Islet precursor cell (in vitro differentiated cells): ENCODE results near the gene ROR2.
A peak's percentile ranks its signal among the peaks of the same experiment; 100 is the strongest.

Experiments used
- DNase-seq: peaks from one replicate; pipeline ENCODE4 v3.0.0-alpha.2; 2018

Gene ROR2

DNA sequence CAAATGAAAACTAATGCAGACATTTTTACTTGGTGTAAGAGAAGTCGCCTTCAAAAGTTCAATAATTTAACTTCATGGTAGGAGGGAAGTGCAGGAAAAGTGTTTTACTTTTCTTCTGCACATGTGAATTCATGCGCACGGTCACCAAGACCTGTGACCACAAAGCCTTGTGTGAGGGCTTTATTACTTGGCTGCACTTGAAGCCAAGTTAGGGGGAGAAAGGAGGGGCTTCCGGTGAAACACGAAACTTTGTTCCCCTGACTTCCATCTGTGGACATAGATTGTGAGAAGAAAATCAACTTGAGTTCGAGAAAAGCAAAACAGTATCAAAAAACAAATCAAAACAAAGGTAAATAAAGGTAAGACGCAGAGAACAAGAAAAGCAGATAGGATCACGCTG, 239.9 kb downstream of the ROR2 start:
- DNase-seq = peak; percentile 12

- DNase-seq = no peak
Measured at GRCh38 chr9:91705386-91705785, 244.6 kb downstream of the ROR2 start.

- no peak for DNase-seq
Measured at GRCh38 chr9:91700475-91700874, 249.6 kb downstream of the ROR2 start.

DNA sequence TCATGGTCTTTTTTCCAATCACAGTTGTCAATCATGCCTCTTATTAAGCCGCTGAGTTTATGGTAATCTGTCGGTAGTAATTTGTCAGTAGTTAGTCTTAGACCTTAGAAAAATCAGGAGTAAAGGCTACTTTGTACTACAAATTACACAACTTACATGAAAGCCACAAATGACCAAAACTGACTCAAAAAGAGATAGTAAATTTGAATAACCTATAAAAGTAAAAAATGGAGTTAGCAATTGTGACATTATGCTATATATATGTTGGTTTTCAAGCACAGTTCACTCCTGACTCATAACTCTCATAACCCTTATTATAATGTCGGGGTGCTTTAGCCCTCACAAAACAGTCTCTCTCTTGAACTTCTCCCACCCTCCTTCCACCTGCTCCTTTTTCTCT, 251.8 kb downstream of the ROR2 start:
- no peak for DNase-seq

DNA sequence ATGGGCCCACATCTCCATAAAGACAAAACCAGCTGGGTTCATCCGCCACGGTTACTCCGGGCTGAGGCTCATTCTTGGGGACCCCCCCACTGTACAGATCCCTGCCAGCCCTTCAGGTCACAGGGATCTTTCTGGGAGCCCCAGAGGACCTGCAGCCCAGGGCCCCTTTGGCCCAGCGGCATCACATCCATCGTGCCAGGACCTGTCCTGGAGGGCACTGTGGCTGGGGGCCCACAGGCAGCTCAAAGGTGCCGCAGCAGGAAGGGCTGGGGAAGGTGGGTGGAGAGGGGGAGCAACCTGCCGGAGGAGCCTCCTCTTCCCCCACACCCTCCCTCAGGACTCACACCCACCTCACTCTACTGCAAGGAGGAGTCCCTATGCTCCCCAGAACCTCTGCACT, 252.8 kb downstream of the ROR2 start:
- no peak for DNase-seq

DNA sequence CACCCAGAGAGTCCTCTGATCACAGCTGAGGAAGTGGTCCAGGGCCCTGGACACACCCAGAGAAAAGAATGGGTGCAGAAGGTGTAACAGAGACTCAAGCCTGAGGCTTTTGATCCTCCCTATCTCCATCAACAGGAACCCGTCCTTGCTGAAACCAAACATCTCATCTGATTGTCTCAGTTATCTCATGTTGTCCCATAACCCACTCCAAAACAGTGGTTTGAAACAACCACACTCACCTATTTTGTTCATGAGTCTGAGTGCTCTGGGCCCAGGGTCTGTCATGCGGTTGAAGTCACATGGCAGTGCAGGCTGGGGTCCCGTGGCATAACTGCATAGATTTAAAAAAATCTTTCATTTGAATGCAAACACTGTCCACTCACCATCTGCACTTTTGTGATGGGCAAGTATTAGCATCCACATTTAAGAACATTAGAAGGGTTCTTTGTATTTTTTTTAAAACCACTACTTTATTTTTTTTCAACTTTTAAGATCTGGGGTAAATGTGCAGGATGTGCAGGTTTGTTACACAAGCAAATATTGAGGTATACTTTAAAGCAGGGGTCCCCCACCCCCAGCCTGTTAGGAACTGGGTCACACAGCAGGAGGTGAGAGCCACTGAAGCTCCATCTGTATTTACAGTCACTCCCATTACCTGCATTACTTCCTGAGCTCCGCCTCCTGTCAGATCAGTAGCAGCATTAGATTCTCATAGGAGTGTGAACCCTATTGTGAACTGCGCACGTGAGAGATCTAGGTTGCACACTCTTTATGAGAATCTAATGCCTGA, 255.8 kb downstream of the ROR2 start:
- no peak for DNase-seq

DNA sequence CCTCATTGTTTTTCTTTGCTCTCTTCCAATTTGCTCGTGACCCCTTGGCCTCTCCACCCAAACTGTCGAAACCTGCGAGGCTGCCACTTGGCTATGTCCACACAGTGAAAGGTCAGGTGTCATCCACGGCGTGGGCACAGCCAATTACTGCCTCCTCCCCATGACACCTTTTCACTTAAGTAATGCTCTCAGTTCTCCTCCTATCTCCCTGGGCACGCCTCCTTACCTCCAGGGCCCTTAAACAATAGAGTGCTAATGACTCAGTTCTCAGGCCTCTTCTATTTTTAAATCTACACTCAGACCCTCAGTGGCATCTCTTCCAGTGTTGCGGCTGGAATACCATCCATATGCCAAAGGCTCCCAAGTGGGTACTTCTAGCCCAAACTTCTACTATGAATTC, 256.8 kb downstream of the ROR2 start:
- no peak for DNase-seq

- no peak for DNase-seq
Measured at GRCh38 chr9:91690540-91691249, 259.3 kb downstream of the ROR2 start.

DNA sequence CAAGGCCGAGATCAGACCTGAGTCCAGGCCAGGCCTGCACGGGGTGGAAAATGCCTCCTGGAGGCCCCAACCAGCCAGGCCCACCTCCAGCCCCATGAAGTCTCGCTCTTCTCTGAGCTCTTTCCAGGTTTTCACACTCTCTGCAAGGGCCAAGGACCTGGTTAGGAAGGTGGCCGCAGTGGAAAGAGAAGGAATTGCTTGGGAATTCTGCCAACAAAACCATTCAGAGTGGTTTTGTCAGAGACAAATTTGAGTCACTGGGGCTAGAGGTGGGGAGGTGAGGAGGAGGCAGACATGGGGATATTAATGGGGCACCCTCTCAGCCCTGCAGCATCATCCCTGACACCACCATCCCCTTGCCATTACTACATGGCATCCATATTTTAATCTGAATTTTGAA, 261.0 kb downstream of the ROR2 start:
- DNase-seq = no peak

GRCh38 chr9:91683269-91683668, 266.8 kb downstream of the ROR2 start:
- DNase-seq = no peak

DNA sequence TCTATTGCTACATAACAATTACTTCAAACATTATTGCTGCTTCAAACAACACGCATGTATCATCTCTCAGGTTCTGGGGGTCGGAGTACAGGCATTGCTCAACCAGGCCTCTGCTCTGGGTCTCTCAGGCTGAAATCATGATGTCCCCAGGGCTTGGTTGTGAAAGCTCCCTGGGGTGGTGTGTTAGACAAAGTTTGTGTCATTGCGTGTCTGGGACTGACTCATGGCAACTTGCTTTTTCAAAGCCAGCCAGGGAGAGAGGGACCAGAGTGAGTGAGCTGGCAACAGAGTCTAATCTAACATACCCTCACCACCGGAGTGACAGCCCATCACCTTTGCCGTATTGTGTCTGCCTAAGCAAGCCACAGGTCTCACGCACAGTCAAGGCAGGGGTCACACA, 267.2 kb downstream of the ROR2 start:
- DNase-seq = peak; percentile 85

- peak; percentile 90 for DNase-seq
Measured at GRCh38 chr9:91681461-91682305, 268.3 kb downstream of the ROR2 start.

DNA sequence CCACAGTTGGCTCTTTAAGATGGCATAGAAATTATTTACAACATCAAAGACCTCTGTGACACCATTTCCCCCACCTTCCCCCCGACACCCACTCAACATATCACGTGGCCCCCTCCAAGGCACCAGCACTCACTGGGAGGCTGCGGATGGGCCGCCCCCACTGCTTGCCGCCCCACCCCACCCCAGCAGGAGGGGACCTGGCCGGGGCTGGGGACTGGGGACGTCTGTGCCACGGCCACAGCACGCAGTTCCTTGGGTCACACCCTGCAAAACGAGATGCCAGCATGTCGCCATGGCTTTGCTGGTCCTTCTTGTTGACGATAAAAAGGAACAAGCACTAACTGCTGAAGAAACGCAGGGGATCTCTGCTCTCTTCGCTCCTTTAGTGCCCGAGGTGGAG, 269.0 kb downstream of the ROR2 start:
- no peak for DNase-seq

DNA sequence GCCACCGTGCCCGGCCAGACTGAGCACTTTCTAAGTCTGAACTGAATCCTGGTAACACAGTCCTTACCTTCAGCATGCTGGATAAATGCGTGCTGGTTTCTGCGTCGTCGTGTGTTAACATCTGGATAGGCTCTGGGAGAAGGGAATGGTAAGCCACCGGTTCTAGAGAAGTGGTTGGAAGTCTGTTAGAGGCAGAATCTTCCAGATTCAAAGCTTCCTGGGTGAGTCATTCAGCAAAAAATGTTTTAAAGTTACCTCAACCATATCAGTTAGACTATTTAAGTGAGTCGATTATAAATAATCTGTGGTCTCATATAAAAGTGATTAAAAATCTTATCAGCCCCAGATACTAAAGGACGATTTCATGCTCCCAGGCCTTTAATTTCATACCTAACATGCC, 269.9 kb downstream of the ROR2 start:
- DNase-seq = no peak

DNA sequence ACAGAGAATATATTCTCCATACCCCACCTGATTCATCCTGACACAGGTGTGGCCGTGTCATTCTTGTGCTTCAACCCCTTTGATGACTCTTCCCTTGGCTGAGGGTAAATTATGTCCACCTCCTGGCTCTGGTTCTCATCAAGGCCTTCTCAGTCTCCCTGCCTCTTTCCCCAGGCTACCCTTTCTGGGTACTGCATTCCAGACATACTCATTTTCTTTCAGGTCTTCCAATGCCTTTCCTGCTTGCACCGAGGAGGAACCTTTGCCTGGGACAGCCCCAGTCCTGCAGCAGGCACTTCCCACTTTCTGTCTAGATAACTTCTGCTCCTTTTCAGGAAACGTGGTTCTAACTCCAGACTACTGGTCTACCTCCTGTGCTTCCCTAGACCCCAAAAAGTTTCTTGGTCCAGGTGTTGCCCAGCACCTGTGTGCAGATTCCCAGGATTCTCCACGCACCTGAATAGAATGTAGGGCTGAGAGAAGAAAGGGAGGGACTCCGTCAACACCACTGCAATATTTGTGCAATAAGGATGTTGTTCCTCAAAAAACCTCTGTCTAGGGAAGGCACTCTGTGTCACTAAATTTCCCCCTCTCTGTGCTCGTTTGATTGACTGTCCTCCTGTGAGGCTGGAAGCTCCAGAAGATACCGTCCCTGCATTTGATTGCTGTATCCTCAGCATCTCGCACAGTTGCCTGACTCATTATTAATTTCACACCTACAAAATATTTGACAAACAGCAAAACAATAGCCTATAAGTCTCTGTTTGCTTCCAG, 271.0 kb downstream of the ROR2 start:
- peak; percentile 97 for DNase-seq

- no peak for DNase-seq
Measured at GRCh38 chr9:91677822-91678436, 272.1 kb downstream of the ROR2 start.

DNA sequence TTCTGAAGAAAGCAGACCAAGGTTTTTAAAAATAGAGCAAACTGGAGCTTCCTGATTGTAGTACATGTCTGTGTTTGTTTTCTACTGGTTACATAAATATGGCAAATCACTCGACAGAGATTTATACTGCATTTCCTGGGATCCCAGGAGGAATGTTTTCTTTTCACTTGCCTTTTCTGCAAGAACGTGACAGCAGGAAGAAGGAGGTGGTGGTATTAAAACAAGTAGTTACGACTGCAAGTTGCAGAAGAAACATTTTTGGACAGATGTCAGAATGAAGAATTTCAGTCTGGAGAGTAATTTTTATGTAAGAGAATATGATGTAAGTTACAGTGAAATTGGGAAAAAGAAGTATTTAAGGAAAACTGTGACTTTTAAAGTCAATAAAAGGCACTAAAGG, 272.7 kb downstream of the ROR2 start:
- no peak for DNase-seq

GRCh38 chr9:91676046-91676445, 274.0 kb downstream of the ROR2 start:
- DNase-seq = no peak

- DNase-seq = no peak
Measured at GRCh38 chr9:91664663-91665062, 285.4 kb downstream of the ROR2 start.

GRCh38 chr9:91663858-91664257, 286.2 kb downstream of the ROR2 start:
- DNase-seq = no peak

DNA sequence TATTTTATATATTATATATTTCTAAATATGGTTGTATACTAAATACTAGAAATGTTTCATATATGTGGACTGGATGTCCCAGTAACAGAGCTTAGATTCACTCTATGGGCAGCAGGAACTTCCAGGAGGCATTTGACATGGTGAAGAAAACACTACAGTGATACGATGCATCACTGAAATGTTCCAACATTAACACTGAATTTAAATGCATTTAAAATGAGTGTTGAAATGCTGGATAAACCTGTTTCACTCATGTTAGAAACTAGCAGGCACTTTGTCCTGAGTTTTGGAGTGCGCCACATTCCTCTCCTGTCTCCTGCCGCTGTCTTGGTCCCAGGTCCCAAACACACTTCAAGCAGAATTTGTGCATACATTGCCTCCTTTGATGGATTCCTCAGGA, 288.6 kb downstream of the ROR2 start:
- DNase-seq = no peak

- DNase-seq = no peak
Measured at GRCh38 chr9:91660521-91660920, 289.5 kb downstream of the ROR2 start.
